Spleen (tissue), 7 donors: ENCODE measurements around the gene KIAA1217.

Source experiments
- CTCF ChIP-seq, 11 experiments: fragments of 200-600 bp in 7 of 11; fragments of 450-650 bp in 4 of 11; sonication (generic) in 4 of 11; IDR thresholded peaks in 8 of 11; conservative IDR thresholded peaks in 3 of 11; 1 replicate in 7 of 11; 2 replicates in 4 of 11; pipeline versions ENCODE4 v1.4.0 to v1.8.0; 2016 to 2021; ENCODE audit warnings: antibody characterized with exemption in 11 of 11, inconsistent platforms in 4 of 11, mild to moderate bottlenecking in 1 of 11
- POLR2A ChIP-seq, 3 donors: fragments of 450-650 bp; IDR thresholded peaks; one replicate each; pipeline ENCODE4 v1.5.1; 2017; ENCODE audit warnings: antibody characterized with exemption in 3 of 3, mild to moderate bottlenecking in 1 of 3
- donor health status: DM: no; HTN: no; CAD: no; lungs with moderate emphysema.
- donor health status: DM: no; HTN: no; CAD: no.
- donor health status: DM: no; HTN: no; CAD: no.

GRCh38 chr10:24262929-24263590, 54.1 kb downstream of the KIAA1217 start:
- TF ChIP-seq POLR2A (IDR thresholded peaks at IDR 0.05) (no peak), CTCF (IDR thresholded peaks at IDR 0.05 in 8 of 11, conservative IDR thresholded peaks at IDR 0.05 in 3 of 11) (no peak)
